ENCODE measurements around the gene UNC119.

GRCh38 chr17:28553000-28553505 is 629 bp upstream of the UNC119 start:
- TF ChIP-seq CTCF (IDR thresholded peaks at IDR 0.05; ENCODE audit: low read length): no peak
- no peak for TF ChIP-seq EZH2 (IDR thresholded peaks at IDR 0.05; ENCODE audit: borderline replicate concordance, low read length)

Data from OCI-LY1 (cell line).